Neural progenitor cell (in vitro differentiated cells): Measurements from ENCODE around the gene GOSR2.

Experiments used
- EZH2 ChIP-seq: fragments of 200-600 bp; sonication (generic); IDR thresholded peaks from 2 replicates; pipeline ENCODE4 v1.6.1; 2017; ENCODE audit warnings: antibody characterized with exemption, mild to moderate bottlenecking, moderate library complexity
- EZH2phosphoT487 ChIP-seq: fragments of 200-600 bp; sonication (generic); IDR thresholded peaks from 2 replicates; pipeline ENCODE4 v1.6.1; 2017; ENCODE audit warnings: antibody characterized with exemption
- TF ChIP-seq, protein P1 (sequence below): fragments of 200-600 bp; sonication (generic); IDR thresholded peaks from 2 replicates; pipeline ENCODE4 v1.5.1; 2017; ENCODE audit warnings: antibody characterized with exemption, mild to moderate bottlenecking

DNA sequence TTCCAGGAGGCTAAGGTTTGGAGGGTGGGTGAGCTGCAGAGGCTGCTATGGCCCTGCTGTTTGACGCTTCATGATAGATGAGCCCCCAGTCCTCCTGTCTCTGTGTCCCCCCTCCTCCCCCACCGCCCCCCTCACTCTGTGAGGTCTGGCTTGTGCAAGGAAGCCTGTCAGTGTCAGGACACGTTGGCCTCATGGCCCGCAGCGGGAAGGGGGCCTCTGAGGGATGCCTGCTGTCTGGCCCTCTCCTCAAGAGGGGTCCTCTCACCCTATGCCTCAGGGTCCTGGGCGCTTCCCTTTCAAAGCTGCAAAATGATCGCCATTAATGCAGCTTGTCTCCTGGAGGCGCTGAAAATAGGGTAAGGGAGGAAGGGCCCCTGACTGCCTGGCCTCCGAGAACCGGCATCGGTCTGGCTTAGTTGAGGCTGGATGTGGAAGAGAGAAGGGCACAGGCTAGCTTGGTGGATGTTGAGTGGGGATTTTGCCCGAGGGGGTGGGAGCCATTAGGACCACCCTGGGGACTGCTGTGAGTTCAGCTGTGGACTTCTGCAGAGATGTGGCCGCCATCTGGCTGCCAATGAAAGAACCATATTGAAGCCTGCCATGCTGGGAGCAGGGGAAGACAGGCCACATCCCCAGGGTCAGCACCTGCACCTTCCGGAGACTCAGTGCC lies 14.8 kb upstream of the GOSR2 start:
- TF ChIP-seq, protein P1, sequence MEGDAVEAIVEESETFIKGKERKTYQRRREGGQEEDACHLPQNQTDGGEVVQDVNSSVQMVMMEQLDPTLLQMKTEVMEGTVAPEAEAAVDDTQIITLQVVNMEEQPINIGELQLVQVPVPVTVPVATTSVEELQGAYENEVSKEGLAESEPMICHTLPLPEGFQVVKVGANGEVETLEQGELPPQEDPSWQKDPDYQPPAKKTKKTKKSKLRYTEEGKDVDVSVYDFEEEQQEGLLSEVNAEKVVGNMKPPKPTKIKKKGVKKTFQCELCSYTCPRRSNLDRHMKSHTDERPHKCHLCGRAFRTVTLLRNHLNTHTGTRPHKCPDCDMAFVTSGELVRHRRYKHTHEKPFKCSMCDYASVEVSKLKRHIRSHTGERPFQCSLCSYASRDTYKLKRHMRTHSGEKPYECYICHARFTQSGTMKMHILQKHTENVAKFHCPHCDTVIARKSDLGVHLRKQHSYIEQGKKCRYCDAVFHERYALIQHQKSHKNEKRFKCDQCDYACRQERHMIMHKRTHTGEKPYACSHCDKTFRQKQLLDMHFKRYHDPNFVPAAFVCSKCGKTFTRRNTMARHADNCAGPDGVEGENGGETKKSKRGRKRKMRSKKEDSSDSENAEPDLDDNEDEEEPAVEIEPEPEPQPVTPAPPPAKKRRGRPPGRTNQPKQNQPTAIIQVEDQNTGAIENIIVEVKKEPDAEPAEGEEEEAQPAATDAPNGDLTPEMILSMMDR: no peak
- TF ChIP-seq EZH2 (no peak), EZH2phosphoT487 (no peak)
